Neural cell (in vitro differentiated cells): Measurements from ENCODE around the gene MON1A. TPM values are rescaled to one million over a fixed set of nuclear protein-coding genes. Genes with fewer than 3 reads are reported as not detected.
A peak's percentile ranks its signal among the peaks of the same experiment; 100 is the strongest.
"Not testable (repeated sequence)": the region's sequence is repeated elsewhere in the genome, so short reads cannot be mapped to it uniquely, and the experiment has no call there.

Experiments
- H2AFZ ChIP-seq: fragments of 200-600, 300-800 bp; sonication (generic), shearing (Covaris generic); 2 replicates; pipeline ENCODE4 v1.6.0; 2014; ENCODE audit warnings: low read depth, mild to moderate bottlenecking, antibody characterized with exemption, low read length, moderate library complexity
- H3F3A ChIP-seq: fragments of 200-600 bp; shearing (Covaris generic); 2 replicates; pipeline ENCODE4 v1.6.1; 2016; ENCODE audit warnings: mild to moderate bottlenecking, moderate library complexity, mixed read lengths, antibody characterized with exemption, low read length; ENCODE audit not compliant: insufficient read depth, poor library complexity, severe bottlenecking
- H3K27ac ChIP-seq: fragments of 200-600, 300-800 bp; sonication (generic), shearing (Covaris generic); 2 replicates; pipeline ENCODE4 v1.5.1; 2014; ENCODE audit warnings: mild to moderate bottlenecking, low read length, moderate library complexity
- H3K27me3 ChIP-seq: fragments of 300-800, 200-600 bp; sonication (generic), shearing (Covaris generic); 2 replicates; pipeline ENCODE4 v1.6.0; 2014; ENCODE audit warnings: mild to moderate bottlenecking, low read depth, low read length, moderate library complexity; ENCODE audit not compliant: insufficient read depth
- H3K36me3 ChIP-seq: fragments of 300-800, 200-600 bp; sonication (generic), shearing (Covaris generic); 2 replicates; pipeline ENCODE4 v1.5.1; 2014; ENCODE audit warnings: mild to moderate bottlenecking, antibody characterized with exemption, low read length, moderate library complexity; ENCODE audit not compliant: insufficient read depth
- H3K4me2 ChIP-seq: fragments of 300-800, 200-600 bp; sonication (generic), shearing (Covaris generic); 2 replicates; pipeline ENCODE4 v1.6.0; 2014; ENCODE audit warnings: mild to moderate bottlenecking, low read length
- H3K4me3 ChIP-seq: fragments of 300-800, 200-600 bp; sonication (generic), shearing (Covaris generic); 2 replicates; pipeline ENCODE4 v1.5.1; 2014; ENCODE audit warnings: mild to moderate bottlenecking, low read length, moderate library complexity
- H3K79me2 ChIP-seq: fragments of 200-600 bp; shearing (Covaris generic); replicated peaks from 2 replicates; pipeline ENCODE4 v1.6.0; 2014; ENCODE audit warnings: mild to moderate bottlenecking, low read length, moderate library complexity; ENCODE audit not compliant: insufficient read depth
- H3K9ac ChIP-seq: fragments of 300-800, 200-600 bp; sonication (generic), shearing (Covaris generic); 2 replicates; pipeline ENCODE4 v1.6.1; 2016; ENCODE audit warnings: mild to moderate bottlenecking, low read length, mixed read lengths
- H3K9me2 ChIP-seq: fragments of 200-600 bp; shearing (Covaris generic); 2 replicates; pipeline ENCODE4 v1.6.1; 2016; ENCODE audit warnings: mild to moderate bottlenecking, low read length, mixed read lengths; ENCODE audit not compliant: insufficient read depth
- H3K9me3 ChIP-seq: fragments of 200-600, 300-800 bp; sonication (generic), shearing (Covaris generic); 2 replicates; pipeline ENCODE4 v1.6.1; 2016; ENCODE audit warnings: mild to moderate bottlenecking, mixed run types, low read length, moderate library complexity, mixed read lengths
- H4K20me1 ChIP-seq: fragments of 200-600 bp; shearing (Covaris generic); 2 replicates; pipeline ENCODE4 v1.6.1; 2016; ENCODE audit warnings: mild to moderate bottlenecking, mixed run types; ENCODE audit not compliant: insufficient read depth
- EP300 ChIP-seq: fragments of 450-650 bp; conservative IDR thresholded peaks from 2 replicates; pipeline ENCODE4 v1.6.1; 2014; ENCODE audit warnings: antibody characterized with exemption, mild to moderate bottlenecking, moderate library complexity; ENCODE audit not compliant: poor library complexity, severe bottlenecking
- EZH2 ChIP-seq: fragments of 200-600, 300-800 bp; shearing (Covaris generic), sonication (generic); IDR thresholded peaks from 2 replicates; pipeline ENCODE4 v1.6.1; 2014; ENCODE audit warnings: antibody characterized with exemption, low read length, borderline replicate concordance, mild to moderate bottlenecking; ENCODE audit not compliant: insufficient read depth, poor library complexity, severe bottlenecking
- MXI1 ChIP-seq: fragments of 450-650 bp; conservative IDR thresholded peaks from 2 replicates; pipeline ENCODE4 v1.6.1; 2014; ENCODE audit warnings: antibody characterized with exemption, mild to moderate bottlenecking; ENCODE audit not compliant: poor library complexity, severe bottlenecking
- POLR2AphosphoS5 ChIP-seq: IDR thresholded peaks from 2 replicates; pipeline ENCODE4 v1.6.1; 2012
- RAD21 ChIP-seq: fragments of 450-650 bp; conservative IDR thresholded peaks from 2 replicates; pipeline ENCODE4 v1.6.1; 2014; ENCODE audit warnings: antibody characterized with exemption, mild to moderate bottlenecking, moderate library complexity
- SMC3 ChIP-seq: fragments of 450-650 bp; conservative IDR thresholded peaks from 2 replicates; pipeline ENCODE4 v1.6.1; 2014; ENCODE audit warnings: antibody characterized with exemption, mild to moderate bottlenecking, moderate library complexity; ENCODE audit not compliant: poor library complexity
- TAF1 ChIP-seq: IDR thresholded peaks from 2 replicates; pipeline ENCODE4 v1.6.1; 2012; ENCODE audit warnings: low read depth
- polyA plus RNA-seq: library from polyadenylated mRNA; depleted of rRNA; stranded (reverse); fragments of >200 nt; gene quantifications from 2 replicates; pipeline ENCODE4 v1.2.3, GENCODE V29; 2014
- TF ChIP-seq, protein P1 (sequence below): fragments of 450-650 bp; IDR thresholded peaks from 2 replicates; pipeline ENCODE4 v1.5.1; 2014; ENCODE audit warnings: antibody characterized with exemption, mild to moderate bottlenecking, moderate library complexity; ENCODE audit not compliant: poor library complexity, severe bottlenecking
- TF ChIP-seq, protein P2 (sequence below): IDR thresholded peaks from 2 replicates; pipeline ENCODE4 v1.6.1; 2012; ENCODE audit warnings: borderline replicate concordance

Gene MON1A
- polyA plus RNA-seq, 1 donor from 2014 or later, result 35.4 TPM

GRCh38 chr3:49939858-49940666, 10.5 kb upstream of the MON1A start, which contains the start of gene RBM6:
Gene RBM6, plus strand, starts transcription at chr3:49940150. Its CDS starts 22,492 bp downstream, at chr3:49962642.
- Histone ChIP-seq H3K27ac (peak within 1 kb of the TSS; percentile 95), H3K4me2 (peak within 1 kb of the TSS; percentile 63), H3K36me3 (no peaks in the 10 kb centered on the region), H4K20me1 (no peaks in the 10 kb centered on the region), H3F3A (peaks cover 3% of the 10 kb centered on the region), H3K9me2 (no peaks in the 10 kb centered on the region), H3K79me2 (peaks cover 44% of the 10 kb centered on the region), H2AFZ (peak within 1 kb of the TSS; percentile 74), H3K4me3 (peak within 1 kb of the TSS; percentile 80), H3K9me3 (no peaks in the 10 kb centered on the region), H3K9ac (peak within 1 kb of the TSS; percentile 97), H3K27me3 (no peaks in the 10 kb centered on the region)
- TF ChIP-seq RAD21 (peak; percentile 46), TAF1 (peak; percentile 58), MXI1 (peak; percentile 89), EP300 (peak; percentile 53), SMC3 (peak; percentile 50), POLR2AphosphoS5 (peak; percentile 99), EZH2 (no peak)
- TF ChIP-seq, protein P1, sequence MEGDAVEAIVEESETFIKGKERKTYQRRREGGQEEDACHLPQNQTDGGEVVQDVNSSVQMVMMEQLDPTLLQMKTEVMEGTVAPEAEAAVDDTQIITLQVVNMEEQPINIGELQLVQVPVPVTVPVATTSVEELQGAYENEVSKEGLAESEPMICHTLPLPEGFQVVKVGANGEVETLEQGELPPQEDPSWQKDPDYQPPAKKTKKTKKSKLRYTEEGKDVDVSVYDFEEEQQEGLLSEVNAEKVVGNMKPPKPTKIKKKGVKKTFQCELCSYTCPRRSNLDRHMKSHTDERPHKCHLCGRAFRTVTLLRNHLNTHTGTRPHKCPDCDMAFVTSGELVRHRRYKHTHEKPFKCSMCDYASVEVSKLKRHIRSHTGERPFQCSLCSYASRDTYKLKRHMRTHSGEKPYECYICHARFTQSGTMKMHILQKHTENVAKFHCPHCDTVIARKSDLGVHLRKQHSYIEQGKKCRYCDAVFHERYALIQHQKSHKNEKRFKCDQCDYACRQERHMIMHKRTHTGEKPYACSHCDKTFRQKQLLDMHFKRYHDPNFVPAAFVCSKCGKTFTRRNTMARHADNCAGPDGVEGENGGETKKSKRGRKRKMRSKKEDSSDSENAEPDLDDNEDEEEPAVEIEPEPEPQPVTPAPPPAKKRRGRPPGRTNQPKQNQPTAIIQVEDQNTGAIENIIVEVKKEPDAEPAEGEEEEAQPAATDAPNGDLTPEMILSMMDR, result peak; percentile 36
- TF ChIP-seq, protein P2, sequence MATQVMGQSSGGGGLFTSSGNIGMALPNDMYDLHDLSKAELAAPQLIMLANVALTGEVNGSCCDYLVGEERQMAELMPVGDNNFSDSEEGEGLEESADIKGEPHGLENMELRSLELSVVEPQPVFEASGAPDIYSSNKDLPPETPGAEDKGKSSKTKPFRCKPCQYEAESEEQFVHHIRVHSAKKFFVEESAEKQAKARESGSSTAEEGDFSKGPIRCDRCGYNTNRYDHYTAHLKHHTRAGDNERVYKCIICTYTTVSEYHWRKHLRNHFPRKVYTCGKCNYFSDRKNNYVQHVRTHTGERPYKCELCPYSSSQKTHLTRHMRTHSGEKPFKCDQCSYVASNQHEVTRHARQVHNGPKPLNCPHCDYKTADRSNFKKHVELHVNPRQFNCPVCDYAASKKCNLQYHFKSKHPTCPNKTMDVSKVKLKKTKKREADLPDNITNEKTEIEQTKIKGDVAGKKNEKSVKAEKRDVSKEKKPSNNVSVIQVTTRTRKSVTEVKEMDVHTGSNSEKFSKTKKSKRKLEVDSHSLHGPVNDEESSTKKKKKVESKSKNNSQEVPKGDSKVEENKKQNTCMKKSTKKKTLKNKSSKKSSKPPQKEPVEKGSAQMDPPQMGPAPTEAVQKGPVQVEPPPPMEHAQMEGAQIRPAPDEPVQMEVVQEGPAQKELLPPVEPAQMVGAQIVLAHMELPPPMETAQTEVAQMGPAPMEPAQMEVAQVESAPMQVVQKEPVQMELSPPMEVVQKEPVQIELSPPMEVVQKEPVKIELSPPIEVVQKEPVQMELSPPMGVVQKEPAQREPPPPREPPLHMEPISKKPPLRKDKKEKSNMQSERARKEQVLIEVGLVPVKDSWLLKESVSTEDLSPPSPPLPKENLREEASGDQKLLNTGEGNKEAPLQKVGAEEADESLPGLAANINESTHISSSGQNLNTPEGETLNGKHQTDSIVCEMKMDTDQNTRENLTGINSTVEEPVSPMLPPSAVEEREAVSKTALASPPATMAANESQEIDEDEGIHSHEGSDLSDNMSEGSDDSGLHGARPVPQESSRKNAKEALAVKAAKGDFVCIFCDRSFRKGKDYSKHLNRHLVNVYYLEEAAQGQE, result peak; percentile 85

DNA sequence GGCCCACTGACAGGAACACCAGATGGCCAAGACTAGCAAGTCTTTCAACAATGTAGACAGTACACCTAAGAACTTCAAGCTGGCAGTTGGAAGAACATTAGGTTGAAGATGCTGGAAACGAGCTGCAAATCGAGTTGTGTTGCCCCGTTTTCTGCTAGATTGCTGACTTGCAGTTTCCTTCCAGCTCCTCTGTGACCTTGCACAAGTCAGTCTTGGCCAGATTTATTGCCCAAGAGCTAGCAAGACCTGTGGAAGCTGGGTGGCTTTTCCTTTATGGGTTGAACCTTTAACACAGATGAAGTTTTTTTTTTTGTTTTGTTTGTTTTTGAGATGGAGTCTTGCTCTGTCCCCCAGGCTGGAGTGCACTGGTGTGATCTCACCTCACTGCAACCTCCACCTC, 7.5 kb upstream of the MON1A start:
- H3K79me2 ChIP-seq, result peaks cover 16% of the 10 kb centered on the region
- H4K20me1 ChIP-seq, result no peaks in the 10 kb centered on the region
- no peaks in the 10 kb centered on the region for H3K9me3 ChIP-seq
- peaks cover 3% of the 10 kb centered on the region for H3F3A ChIP-seq
- TF ChIP-seq SMC3 (no peak), POLR2AphosphoS5 (no peak), TAF1 (no peak), EP300 (no peak), EZH2 (no peak), MXI1 (no peak), RAD21 (no peak)
- TF ChIP-seq, protein P1, result no peak
- TF ChIP-seq, protein P2, result no peak
- H3K27me3 ChIP-seq, result no peaks in the 10 kb centered on the region
- no peak overlapping the region for H3K4me2 ChIP-seq
- H3K9me2 ChIP-seq, result no peaks in the 10 kb centered on the region
- H3K9ac ChIP-seq, result no peak overlapping the region
- no peak overlapping the region for H3K4me3 ChIP-seq
- H2AFZ ChIP-seq, result no peak overlapping the region
- H3K27ac ChIP-seq, result no peak overlapping the region
- H3K36me3 ChIP-seq, result no peaks in the 10 kb centered on the region

DNA sequence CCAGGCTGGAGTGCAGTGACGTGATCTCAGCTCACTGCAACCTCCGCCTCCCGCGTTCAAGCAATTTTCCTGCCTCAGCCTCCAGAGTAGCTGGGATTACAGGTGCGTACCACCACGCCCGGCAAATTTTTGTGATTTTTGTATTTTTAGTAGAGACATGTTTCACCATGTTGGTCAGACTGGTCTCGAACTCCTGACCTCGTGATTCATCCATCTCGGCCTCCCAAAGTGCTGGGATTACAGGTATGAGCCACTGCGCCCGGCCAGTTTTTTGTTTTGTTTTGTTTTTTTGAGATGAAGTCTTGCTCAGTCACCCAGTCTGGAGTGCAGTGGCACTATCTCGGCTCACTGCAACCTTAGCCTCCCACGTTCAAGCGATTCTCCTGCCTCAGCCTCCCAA, 2.7 kb upstream of the MON1A start:
- not testable (repeated sequence) for H3K27ac ChIP-seq, H3K9me2 ChIP-seq, H3K4me2 ChIP-seq, H3F3A ChIP-seq, H4K20me1 ChIP-seq, H2AFZ ChIP-seq, H3K79me2 ChIP-seq, H3K9ac ChIP-seq, H3K27me3 ChIP-seq, H3K9me3 ChIP-seq, H3K36me3 ChIP-seq, H3K4me3 ChIP-seq
